CD14-positive monocyte (primary cell): ENCODE data around the gene PSMG3. TPM values are rescaled to one million over a fixed set of nuclear protein-coding genes. Genes with fewer than 3 reads are reported as not detected.

Source experiments
- DNase-seq, 3 donors: peaks; one replicate each; pipeline ENCODE4 v3.0.0-alpha.2; 2011 to 2022
- H2AFZ ChIP-seq: 2 replicates; pipeline ENCODE4 v1.6.0; 2012; ENCODE audit warnings: mild to moderate bottlenecking, low read depth, low read length, inconsistent platforms; ENCODE audit not compliant: insufficient read depth, poor library complexity, severe bottlenecking
- H3K27ac ChIP-seq, 2 donors: 1 replicate in 1 of 2; 2 replicates in 1 of 2; pipeline ENCODE4 v1.5.1; 2012 to 2013; ENCODE audit warnings: low read length in 2 of 2, control low read depth in 1 of 2, inconsistent platforms in 1 of 2, low read depth in 1 of 2, mild to moderate bottlenecking in 1 of 2
- H3K27me3 ChIP-seq, 2 donors: one replicate each; pipeline versions ENCODE4 v1.6.0 to v1.6.1; 2011 to 2013; ENCODE audit warnings: low read length in 2 of 2; ENCODE audit not compliant: control insufficient read depth in 2 of 2, insufficient read depth in 2 of 2
- H3K36me3 ChIP-seq, 2 donors: replicated peaks in 1 of 2; 1 replicate in 1 of 2; 2 replicates in 1 of 2; pipeline versions ENCODE4 v1.5.1 to v1.6.1; 2012 to 2013; ENCODE audit warnings: low read length in 2 of 2, control low read depth in 1 of 2, inconsistent platforms in 1 of 2, mild to moderate bottlenecking in 1 of 2; ENCODE audit not compliant: insufficient read depth in 2 of 2, control insufficient read depth in 1 of 2
- H3K4me1 ChIP-seq, 2 donors: 1 replicate in 1 of 2; 2 replicates in 1 of 2; pipeline versions ENCODE4 v1.5.1 to v1.6.1; 2012 to 2013; ENCODE audit warnings: low read length in 2 of 2, control low read depth in 1 of 2, inconsistent platforms in 1 of 2, mild to moderate bottlenecking in 1 of 2, moderate library complexity in 1 of 2; ENCODE audit not compliant: insufficient read depth in 2 of 2, control insufficient read depth in 1 of 2
- H3K4me2 ChIP-seq: replicated peaks from 2 replicates; pipeline ENCODE3; 2012; ENCODE audit warnings: low read length, moderate library complexity, mild to moderate bottlenecking; ENCODE audit not compliant: poor library complexity, severe bottlenecking; ENCODE audit errors: extremely low read depth
- H3K4me3 ChIP-seq, 3 experiments: fragments of 200-600 bp in 1 of 3; sonication (generic) in 1 of 3; replicated peaks in 1 of 3; 1 replicate in 2 of 3; 2 replicates in 1 of 3; pipeline ENCODE4 v1.5.1; 2011 to 2013; ENCODE audit warnings: low read length in 3 of 3, mild to moderate bottlenecking in 3 of 3, control low read depth in 2 of 3, low read depth in 2 of 3, inconsistent platforms in 1 of 3, moderate library complexity in 1 of 3
- H3K79me2 ChIP-seq: 2 replicates; pipeline ENCODE4 v1.6.0; 2012; ENCODE audit warnings: mild to moderate bottlenecking, control low read depth, inconsistent platforms, low read length, moderate library complexity; ENCODE audit not compliant: insufficient read depth
- H3K9ac ChIP-seq: 2 replicates; pipeline ENCODE4 v1.6.0; 2017; ENCODE audit warnings: low read length, mild to moderate bottlenecking; ENCODE audit not compliant: insufficient read depth, poor library complexity, severe bottlenecking
- H3K9me3 ChIP-seq, 2 donors: replicated peaks in 1 of 2; 1 replicate in 1 of 2; 2 replicates in 1 of 2; pipeline versions ENCODE4 v1.5.1 to v1.6.1; 2012 to 2013; ENCODE audit warnings: low read length in 2 of 2, control low read depth in 1 of 2; ENCODE audit not compliant: control insufficient read depth in 1 of 2, insufficient read depth in 1 of 2
- H4K20me1 ChIP-seq: 2 replicates; pipeline ENCODE4 v1.6.0; 2012; ENCODE audit warnings: mild to moderate bottlenecking, low read length, control low read depth, moderate library complexity; ENCODE audit not compliant: insufficient read depth
- H3K27ac Mint-ChIP-seq, 7 donors: one replicate each; pipeline ENCODE4 v1.8.0; 2020; ENCODE audit warnings: mild to moderate bottlenecking in 7 of 7, mixed read lengths in 7 of 7, moderate library complexity in 6 of 7, inconsistent platforms in 2 of 7
- H3K27me3 Mint-ChIP-seq, 3 donors: one replicate each; pipeline ENCODE4 v1.8.0; 2021 to 2022; ENCODE audit warnings: low read depth in 3 of 3, mild to moderate bottlenecking in 3 of 3, mixed read lengths in 3 of 3, moderate library complexity in 3 of 3, inconsistent platforms in 1 of 3
- H3K36me3 Mint-ChIP-seq, 2 donors: one replicate each; pipeline ENCODE4 v1.8.0; 2020; ENCODE audit warnings: mixed read lengths in 2 of 2, inconsistent platforms in 1 of 2, mild to moderate bottlenecking in 1 of 2
- H3K4me1 Mint-ChIP-seq: one replicate; pipeline ENCODE4 v1.8.0; 2020; ENCODE audit warnings: mild to moderate bottlenecking, mixed read lengths
- H3K4me3 Mint-ChIP-seq, 2 donors: one replicate each; pipeline ENCODE4 v1.8.0; 2020; ENCODE audit warnings: mild to moderate bottlenecking in 2 of 2, mixed read lengths in 2 of 2, moderate library complexity in 1 of 2
- H3K9me3 Mint-ChIP-seq, 7 donors: one replicate each; pipeline ENCODE4 v1.8.0; 2020 to 2022; ENCODE audit warnings: mixed read lengths in 7 of 7, mild to moderate bottlenecking in 6 of 7, moderate library complexity in 6 of 7, inconsistent platforms in 2 of 7
- CTCF ChIP-seq: fragments of 200-600 bp; IDR thresholded peaks from one replicate; pipeline ENCODE4 v1.8.0; 2022; ENCODE audit warnings: antibody characterized with exemption, mild to moderate bottlenecking
- WGBS: methylation state at CpG from one replicate; pipeline ENCODE4 v1.1.5; 2013; ENCODE audit warnings: missing lambda C conversion rate; ENCODE audit not compliant: insufficient coverage; 5-methylcytosine and 5-hydroxymethylcytosine counted together
- intact Hi-C, 2 donors: fragments of 100-400 bp; cut with micrococcal nuclease; formaldehyde crosslinking; loops; one replicate each; pipeline versions ENCODE4 v1.15.0 to v1.15.1; 2023
- polyA plus RNA-seq, 3 donors: library from polyadenylated mRNA; depleted of rRNA in 1 of 3; unstranded in 2 of 3; stranded (reverse) in 1 of 3; fragments of 300-500 nt in 2 of 3; fragments of >200 nt in 1 of 3; fragmentation: Illumina TruSeq in 2 of 3; gene quantifications; 1 replicate in 2 of 3; 2 replicates in 1 of 3; pipeline ENCODE4 v1.2.3, GENCODE V29; 2012 to 2021

The PSMG3 gene
- polyA plus RNA-seq, 3 donors, result 32.6 to 38.8 (median 34.5) TPM

- peaks cover 26% of the 10 kb centered on the region for H4K20me1 ChIP-seq
- no peak overlapping the region for H3K9ac ChIP-seq
- no peak overlapping the region for H3K27ac Mint-ChIP-seq
- no peaks in the 10 kb centered on the region for H3K4me1 ChIP-seq
- peaks cover 14 to 17% of the 10 kb centered on the region in 2 donors for H3K36me3 ChIP-seq
- H3K4me2 ChIP-seq, result no peak overlapping the region
- peaks cover 3 to 17% of the 10 kb centered on the region in 2 donors for H3K36me3 Mint-ChIP-seq
- intact Hi-C loops, result no loop called here
- no peaks in the 10 kb centered on the region for H3K9me3 ChIP-seq
- no peaks in the 10 kb centered on the region for H3K27me3 Mint-ChIP-seq
- no peak overlapping the region for H3K27ac ChIP-seq
- H3K9me3 Mint-ChIP-seq, result peaks cover 0 to 2% (median 0%) of the 10 kb centered on the region in 7 donors
- H3K4me3 Mint-ChIP-seq, result no peak overlapping the region
- H3K27me3 ChIP-seq, result no peaks in the 10 kb centered on the region
- H3K4me1 Mint-ChIP-seq, result peaks cover 4% of the 10 kb centered on the region
- no peak overlapping the region for H3K4me3 ChIP-seq
- H3K79me2 ChIP-seq, result no peaks in the 10 kb centered on the region
- no peak overlapping the region for H2AFZ ChIP-seq
- no peak for DNase-seq
- 90% methylated on average over 34 of the region's 41 CpGs for WGBS
- TF ChIP-seq CTCF, result no peak
Observed at GRCh38 chr7:1546909-1547776, 22.7 kb downstream of the PSMG3 start.

DNA sequence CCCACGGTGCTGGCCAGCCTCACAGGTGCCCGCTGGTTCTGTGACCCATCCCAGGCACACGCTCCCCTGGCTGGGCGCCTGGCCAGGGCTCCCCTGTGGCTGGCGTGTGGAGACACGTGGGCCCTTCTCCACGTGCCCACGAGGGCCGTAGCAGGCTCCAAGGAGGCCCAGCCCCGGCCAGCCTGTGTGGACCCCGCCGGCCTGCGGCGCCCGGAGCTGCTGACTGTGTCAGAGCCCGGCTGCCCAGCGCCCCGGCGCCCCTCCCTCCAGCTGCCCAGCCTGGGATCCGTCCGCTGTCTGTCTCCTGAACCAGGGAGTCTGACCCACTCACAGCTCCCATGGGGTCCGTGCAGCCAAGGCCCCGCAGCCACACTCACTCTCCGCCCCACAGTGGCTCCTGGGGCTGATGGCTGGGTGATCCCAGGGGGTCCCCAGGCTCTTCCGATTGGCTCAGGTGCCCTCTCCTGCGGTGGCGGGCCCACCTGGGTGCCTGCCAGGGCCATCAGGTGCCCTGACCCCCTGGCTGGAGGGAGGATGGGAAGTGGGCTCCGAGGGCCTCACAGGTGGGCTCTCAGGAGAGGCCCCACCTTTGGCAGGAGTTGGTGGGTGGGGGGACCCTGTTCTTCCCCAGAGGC lies 23.4 kb downstream of the PSMG3 start:
- no peaks in the 10 kb centered on the region for H3K27me3 ChIP-seq
- no peak for TF ChIP-seq CTCF
- H2AFZ ChIP-seq, result no peak overlapping the region
- H3K36me3 ChIP-seq, result peaks cover 22 to 25% of the 10 kb centered on the region in 2 donors
- no peak overlapping the region for H3K27ac ChIP-seq
- H3K9me3 ChIP-seq, result no peaks in the 10 kb centered on the region
- Mint-ChIP-seq H3K27ac (no peak overlapping the region), H3K36me3 (peaks cover 6 to 23% of the 10 kb centered on the region in 2 donors), H3K27me3 (no peaks in the 10 kb centered on the region), H3K4me3 (no peak overlapping the region), H3K9me3 (peaks cover 0 to 2% (median 0%) of the 10 kb centered on the region in 7 donors), H3K4me1 (peaks cover 4% of the 10 kb centered on the region)
- no peaks in the 10 kb centered on the region for H3K4me1 ChIP-seq
- intact Hi-C loops, result no loop called here
- H3K9ac ChIP-seq, result no peak overlapping the region
- H3K79me2 ChIP-seq, result no peaks in the 10 kb centered on the region
- no peak overlapping the region for H3K4me2 ChIP-seq
- 92% methylated on average over 27 of the region's 28 CpGs for WGBS
- peaks cover 34% of the 10 kb centered on the region for H4K20me1 ChIP-seq
- no peak overlapping the region for H3K4me3 ChIP-seq
- DNase-seq, result no peak
